Measurements from ENCODE around the gene AARS2.

Gene AARS2

DNA sequence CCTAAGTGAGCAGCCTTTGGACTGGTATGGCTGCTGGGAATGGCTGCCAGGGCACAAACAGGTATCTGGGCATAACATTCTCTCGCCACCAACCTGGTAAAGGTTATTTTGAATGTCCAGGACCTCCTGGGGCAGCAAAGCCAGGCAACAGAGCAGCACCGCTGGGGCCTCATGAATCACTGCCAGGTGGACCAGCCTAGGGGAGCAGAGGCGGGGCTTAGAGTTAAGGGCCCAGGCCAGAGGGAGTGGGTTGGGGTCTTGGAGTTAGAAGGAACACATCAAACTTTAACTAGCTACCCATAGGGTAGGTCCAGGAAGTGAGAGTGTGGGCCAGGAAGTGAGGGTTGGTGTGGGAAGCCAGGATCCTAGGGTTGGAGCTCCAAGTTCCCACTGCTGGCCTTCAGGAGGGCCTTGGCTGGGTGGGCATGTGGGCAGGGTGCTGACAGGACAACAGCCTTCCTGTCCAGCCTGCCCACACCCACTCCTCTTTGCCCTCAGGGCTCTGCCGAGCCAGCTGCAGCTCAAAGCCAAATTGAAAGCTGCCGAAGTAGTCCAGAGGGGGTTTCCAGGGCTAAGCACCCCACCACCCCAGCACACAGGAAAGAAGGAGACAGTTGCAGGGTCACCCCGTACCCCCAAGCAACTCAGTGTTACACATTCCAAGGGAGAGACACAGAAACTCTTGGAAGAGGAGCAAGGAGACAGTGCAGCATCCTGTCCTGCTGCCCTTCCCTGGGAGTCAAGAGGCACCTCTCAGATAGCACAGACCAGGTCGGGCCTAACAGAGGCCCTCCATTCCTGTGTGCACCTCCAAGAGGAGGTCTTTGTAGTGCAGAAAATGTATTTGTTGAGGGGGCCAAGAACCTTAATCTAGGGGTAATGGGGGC, 50.4 kb downstream of the AARS2 start:
- no peak for DNase-seq (ENCODE audit: low read depth)

DNA sequence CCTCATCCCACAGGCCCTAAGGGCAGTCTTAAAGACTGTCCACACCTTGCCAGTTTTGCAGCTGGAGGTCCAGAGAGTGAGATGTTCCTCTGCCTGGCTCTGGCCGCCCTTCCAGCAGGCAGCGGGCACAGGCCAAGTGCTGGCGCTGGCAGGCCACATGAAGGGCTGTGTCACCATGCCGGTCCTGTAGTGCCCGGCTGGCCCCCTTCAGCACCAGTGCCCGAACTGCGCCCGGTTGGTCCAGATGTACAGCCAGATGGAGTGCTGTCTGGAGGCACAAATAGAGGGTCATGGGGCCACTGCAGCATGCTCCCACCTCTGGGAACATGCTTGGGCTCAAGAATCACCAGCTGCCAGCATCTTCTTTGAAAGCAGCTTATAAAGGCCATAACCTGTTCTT, 51.6 kb downstream of the AARS2 start:
- DNase-seq (ENCODE audit: low read depth) = no peak

DNA sequence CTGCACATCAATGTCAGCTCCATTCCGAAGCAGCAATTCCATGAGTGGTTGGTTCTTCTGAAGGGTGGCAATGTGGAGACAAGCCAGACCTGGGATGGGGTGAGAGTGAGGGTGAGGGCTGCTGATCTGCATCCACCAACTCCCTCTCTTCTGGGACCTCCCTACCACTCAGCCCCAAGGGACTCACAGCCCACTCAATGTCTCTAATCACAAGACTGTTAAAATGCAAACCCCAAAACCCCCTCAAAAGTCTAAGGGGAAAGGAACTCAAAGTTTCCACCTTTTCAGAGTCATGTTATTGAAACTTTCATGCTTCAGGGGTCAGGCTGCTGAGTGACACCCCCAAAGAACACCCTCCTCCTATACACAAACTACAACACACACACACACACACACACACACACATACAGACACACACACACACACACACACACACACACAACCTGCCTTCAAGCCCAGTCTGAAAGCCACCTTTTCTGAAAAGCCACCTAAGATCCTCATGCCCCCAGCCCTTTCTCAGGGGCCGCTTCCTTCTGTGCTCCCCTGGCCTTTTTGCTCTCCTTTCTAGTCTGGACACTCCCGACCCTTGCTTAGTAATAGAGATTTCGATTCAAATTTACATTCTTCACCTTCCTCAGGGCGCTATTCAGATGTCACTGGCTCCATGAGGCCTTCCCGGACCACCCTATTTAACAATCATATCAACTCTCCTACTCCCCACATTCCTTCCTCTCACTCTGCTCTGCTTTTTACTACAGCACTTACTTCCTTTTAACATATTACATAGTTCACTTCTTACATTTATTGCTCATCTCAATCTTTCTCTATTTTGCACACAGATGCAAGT, 52.5 kb downstream of the AARS2 start:
- no peak for DNase-seq (ENCODE audit: low read depth)

DNA sequence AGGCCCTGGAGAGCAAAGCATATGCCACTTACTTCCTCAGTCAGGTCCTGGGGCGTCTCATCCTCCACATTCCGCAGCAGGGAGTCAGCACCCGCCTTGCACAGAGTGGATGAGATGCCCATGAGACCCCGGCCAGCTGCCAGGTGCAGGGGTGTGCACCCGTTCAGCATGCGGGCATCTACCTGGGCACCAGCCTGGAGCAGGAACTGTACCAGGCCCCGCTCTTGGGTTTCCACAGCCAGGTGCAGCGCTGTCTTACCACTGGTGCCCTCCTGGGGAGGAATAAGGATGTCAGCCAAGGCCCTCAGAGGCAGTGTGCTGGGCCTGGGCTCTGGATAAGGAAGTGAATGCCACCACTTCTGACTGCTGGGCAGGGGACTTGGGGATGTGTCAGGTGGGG, 53.1 kb downstream of the AARS2 start:
- no peak for DNase-seq (ENCODE audit: low read depth)

DNA sequence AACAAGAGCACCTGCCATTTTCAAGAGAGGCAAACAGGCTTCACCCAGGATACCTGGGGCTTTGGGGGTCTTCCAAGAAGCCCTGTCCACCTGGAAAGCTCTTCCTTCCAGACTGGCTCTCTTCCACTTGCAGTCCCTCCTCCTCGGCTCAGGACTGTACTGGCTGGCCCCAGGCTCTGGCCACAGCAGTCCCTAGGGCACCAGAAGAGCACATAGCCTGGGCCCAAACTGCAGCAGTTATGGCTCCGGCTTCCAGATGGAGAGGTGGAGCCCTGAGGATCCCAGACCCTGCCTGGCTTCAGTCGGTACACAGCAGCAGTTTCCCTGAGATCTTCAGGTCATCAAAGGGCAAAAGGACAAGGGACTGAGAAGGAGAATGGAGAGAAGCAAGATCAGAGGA, 54.2 kb downstream of the AARS2 start:
- DNase-seq (ENCODE audit: low read depth) = no peak

DNA sequence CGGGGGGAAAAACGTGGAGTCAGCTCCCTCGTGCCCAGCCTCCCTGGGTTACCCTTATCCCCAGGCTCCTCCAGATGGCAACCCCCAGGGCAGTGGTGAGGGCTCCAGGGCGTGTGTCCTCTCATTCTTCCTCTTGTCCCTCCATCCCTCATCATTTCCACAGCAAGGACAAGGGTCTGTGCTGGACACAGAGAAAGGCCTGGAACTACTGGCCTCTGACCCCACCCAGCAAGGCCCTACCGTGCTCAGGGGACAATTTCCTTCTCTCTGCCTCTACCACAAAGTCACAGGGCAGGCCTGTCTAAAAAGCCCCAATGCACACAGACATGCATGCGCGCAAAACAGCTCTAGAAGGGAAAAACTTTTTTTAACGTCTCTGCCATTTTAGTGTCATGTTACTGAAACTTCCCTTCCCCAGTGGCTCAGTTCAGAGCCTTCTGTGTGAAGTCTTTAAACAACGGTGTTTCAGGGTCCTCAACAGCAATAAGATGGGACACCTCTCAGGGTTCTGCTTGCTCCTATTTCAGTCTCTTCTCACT, 54.8 kb downstream of the AARS2 start:
- no peak for DNase-seq (ENCODE audit: low read depth)

DNA sequence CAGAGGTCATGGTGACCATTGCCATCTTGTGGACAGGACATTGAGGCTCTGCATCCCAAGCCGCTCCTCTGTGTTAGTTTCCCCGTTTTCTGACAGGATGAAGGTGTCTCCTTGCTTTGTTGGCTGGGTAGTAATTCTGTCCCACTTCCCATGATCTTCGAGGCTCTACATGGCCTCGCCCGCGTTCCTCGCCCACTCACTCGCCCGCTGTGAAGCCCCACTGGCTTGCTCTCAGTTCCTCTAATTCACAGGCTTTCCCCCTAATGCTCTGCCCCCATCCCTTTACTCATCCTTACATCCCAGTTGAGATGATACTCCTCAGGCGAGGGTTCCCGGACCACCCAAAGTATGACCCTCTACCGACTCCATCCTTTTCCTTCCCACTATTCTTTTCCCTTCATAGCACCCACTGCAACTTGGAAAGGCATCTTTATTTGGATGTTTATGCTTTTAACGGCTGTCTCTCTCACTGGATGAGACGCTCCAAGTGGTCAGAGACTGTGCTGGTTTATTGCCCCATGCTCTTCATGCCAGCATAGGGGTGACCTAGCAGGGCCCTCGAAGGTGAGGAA, 55.3 kb downstream of the AARS2 start:
- no peak for DNase-seq (ENCODE audit: low read depth)

DNA sequence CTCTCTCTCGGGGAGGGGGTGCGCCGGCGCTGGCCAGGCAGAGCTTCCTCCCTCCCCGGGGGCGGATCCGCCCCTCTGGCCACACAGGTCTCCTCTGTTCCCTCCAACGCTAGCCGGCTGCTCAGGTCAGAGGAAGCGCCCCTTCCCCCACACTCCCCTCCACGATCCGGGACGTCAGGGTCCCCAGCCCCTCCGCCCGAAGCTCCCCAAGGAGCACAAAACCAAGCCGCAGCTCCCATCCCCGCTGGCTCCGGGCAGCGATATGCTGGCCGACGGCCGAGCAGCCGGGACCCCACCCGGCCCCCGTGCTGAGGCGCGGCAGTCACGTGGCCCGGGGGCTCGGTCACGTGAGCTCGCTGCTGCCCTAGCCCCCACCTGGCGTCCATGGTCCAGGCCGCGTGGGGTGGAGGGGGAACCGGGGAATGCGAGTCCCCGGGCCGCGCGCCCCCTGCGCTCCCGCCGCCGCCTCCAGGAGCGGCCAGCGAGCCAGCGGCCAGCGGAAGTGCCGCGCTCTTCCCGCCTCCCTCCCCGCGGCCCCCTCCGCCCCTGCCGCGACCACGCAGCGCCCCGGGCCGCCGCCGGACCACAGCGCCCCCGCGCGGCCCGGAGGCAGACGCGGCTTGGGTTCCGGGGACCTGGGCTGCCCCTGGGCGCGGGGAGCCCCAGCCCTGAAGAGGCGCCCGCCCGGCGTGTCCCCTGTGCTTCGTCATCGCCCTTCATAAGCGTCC, 56.0 kb downstream of the AARS2 start, which contains the start of gene SLC35B2:
Gene SLC35B2 (minus strand): TSS at position 504 of the 728 bp plus-strand sequence. CDS start 118 bp downstream, at position 386.
- DNase-seq (ENCODE audit: low read depth) = peak; percentile 60

DNA sequence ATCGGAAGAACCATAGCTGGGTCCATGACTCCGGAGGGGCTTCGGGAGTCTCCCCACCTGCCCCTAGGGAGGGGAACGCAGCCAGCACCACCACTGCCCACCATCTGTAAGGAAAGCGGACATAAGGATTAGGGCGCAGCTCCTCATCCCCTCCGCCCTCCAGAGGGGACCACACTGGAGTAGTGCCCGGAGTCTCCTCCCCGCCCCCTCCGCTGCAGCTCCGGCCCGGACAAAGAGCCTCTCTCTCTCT, 56.4 kb downstream of the AARS2 start:
- DNase-seq (ENCODE audit: low read depth) = no peak

DNA sequence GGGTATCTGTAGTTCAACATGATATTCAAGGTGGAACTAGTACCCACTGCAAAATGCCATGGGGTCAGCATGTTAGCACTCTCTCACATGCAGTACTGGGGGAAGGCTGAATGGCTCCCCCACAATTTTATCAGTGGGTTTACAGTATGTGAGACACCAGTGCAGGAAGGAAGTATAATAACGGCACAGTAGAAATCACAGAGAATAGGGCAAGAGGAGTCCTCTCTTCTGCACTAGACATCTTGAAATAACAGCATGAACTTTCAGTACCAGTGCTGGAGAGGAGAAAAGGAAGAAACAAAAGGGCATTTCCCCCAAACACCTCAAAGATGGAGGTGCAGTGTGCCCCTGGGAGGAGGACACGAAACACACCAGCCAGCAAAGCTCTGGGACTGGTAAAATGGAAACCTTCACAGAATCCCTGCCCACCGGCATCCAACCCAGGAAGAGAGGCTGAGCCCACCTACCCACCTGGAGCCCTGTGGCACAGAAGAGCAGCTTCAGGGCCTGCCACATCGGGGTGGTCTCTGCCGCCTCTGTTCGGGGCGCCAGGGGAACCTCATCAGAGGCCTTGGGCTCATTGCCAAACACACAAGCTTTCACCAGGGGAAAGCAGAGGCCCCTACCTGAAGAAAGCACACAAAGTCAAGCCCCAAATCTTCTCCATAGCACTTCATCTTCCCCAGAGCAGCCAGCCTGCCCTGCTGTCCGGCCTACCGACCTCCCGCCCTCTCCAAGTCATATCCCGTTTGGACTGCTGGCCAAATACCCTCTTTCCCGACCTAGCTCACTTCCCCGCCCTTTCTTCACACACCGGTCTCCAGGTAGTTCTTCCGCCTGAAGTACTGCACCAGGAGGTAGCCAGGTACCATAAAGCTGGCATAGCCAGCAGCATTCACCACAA, 57.0 kb downstream of the AARS2 start:
- no peak for DNase-seq (ENCODE audit: low read depth)

DNA sequence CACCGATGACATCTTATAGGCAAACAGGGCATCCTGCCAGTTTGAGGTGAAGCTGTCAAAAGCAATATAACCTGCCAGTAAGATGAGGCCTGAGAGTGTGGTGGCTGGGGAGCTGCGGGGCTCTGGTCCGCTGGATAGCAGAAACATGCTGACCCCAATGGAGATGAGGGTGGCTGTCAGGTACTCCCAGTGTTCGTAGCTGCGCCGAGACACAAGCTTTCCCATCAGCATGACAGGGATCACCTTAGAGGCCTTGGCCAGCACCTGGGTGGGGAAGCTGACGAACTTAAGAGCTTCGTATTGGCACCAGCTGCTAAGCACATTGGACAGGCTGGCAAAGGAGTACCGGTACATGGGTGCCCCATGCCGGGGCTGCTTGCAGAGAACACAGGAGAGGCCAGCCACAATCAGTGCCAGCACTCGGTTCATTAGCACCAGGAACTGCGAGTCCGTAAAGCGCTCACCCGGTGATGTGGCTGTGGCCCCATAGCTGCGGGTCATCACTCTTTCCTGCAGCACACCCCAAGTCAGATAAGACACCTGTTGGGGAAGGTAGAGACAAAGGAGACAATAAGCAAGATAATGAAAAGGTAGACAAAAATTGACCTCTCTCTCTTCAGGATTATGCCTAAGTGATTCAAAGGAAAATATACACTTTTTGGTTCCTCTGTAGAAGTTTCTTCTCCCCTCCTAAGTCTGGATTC, 57.9 kb downstream of the AARS2 start:
- DNase-seq (ENCODE audit: low read depth) = no peak

DNA sequence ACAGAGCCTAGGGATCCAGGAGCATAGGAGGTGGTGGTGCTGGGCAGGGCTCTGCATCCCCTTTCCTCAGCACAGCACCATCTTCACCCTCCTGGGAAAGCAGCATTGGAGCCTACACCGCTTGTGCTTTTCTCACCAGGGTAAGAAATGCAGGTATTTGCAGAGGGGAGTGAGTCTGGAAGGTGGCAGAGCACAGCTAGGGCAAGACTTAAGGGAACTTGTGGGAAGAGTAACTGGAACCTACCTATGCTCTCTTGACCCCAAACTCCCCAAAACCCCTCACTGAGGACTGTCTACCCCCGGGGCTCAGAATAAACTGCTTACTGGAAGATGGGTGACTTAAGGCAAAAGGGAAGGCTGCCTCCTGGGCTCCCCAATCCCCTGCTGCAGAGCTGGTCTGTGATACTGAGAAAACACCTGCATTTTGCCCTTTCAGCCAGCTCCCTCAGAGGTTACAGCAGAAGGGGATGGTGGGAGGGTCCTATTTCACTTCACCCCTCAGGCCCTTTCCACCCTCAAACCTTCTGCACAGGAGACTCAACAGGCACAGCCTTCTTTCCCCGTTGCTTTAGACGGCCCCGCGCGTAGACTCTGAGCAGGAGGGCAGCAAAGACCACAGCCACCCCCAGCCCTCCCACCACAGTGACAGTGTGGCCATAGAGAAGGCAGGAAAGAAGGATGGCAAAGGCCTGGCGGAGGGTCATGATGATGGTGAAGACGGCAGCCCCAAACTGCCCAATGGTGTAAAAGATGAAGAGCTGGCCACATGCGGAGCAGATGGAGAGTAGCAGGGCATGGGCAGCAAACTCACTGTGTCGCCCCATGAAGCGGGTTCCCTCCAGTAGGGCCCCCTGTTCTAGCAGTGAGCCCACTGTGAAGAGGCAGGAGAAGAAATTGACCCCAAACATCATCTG, 58.7 kb downstream of the AARS2 start:
- DNase-seq (ENCODE audit: low read depth) = no peak

DNA sequence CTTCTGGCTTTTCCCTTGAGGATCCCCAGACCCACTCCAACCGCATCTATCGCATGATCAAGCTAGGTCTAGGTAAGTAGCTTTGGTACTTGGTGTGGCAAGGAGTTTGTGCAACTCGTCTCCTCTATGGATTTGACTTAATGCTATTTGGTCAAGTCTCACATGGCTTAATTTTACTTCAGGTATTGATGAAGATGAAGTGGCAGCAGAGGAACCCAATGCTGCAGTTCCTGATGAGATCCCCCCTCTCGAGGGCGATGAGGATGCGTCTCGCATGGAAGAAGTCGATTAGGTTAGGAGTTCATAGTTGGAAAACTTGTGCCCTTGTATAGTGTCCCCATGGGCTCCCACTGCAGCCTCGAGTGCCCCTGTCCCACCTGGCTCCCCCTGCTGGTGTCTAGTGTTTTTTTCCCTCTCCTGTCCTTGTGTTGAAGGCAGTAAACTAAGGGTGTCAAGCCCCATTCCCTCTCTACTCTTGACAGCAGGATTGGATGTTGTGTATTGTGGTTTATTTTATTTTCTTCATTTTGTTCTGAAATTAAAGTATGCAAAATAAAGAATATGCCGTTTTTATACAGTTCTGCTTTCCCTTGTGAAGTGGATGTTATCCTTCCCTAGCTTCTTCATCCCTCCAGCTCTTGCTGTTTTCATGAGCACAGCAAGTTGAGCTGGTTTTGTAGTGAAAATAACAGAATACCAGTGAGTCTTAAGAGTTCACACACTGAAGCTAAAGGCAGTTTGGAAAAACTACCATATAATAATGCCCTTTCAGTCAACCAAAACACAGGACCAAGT, 59.6 kb downstream of the AARS2 start:
- no peak for DNase-seq (ENCODE audit: low read depth)

DNA sequence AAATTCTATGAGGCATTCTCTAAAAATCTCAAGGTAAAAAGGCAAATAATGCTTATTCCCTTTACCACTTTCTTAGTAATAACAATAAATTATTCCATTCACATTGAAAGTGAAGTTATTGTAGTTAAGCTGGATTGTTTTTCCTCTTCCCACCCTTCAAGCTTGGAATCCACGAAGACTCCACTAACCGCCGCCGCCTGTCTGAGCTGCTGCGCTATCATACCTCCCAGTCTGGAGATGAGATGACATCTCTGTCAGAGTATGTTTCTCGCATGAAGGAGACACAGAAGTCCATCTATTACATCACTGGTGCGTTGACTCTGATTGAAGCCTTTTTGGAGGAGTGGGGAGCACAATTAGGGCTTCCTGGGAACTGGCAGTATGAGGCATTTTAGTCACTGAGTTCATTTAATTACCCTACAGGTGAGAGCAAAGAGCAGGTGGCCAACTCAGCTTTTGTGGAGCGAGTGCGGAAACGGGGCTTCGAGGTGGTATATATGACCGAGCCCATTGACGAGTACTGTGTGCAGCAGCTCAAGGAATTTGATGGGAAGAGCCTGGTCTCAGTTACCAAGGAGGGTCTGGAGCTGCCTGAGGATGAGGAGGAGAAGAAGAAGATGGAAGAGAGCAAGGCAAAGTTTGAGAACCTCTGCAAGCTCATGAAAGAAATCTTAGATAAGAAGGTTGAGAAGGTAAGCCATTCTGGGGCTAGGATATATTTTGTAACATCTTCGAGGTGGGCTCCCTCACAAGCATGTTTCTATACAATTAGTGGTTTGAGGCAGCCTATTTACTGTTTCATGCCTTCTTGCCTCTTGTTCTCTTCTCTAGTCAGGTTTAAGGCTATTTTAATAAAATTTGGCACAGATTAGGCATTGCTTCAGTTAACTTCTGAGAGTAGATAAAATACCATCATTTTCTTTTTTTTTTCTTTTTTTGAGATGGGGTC, 61.3 kb downstream of the AARS2 start:
- no peak for DNase-seq (ENCODE audit: low read depth)

DNA sequence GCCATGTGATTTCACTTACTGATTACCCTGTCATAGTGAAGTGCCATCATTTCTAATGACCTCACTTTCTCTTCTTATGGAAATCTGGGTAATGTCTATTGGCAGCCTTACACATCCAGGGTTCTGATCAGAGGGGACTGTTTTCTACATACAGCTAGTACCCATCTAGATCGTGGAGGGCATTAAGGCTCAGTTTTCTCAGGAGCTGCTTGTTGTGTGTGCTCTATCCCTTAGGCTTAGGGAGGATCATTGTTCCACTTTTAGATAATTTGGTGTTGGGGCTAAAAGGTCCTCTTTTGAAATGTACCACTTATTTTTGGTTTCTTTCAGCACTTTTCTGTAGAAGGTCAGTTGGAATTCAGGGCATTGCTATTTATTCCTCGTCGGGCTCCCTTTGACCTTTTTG, 62.4 kb downstream of the AARS2 start:
- DNase-seq (ENCODE audit: low read depth) = no peak

DNA sequence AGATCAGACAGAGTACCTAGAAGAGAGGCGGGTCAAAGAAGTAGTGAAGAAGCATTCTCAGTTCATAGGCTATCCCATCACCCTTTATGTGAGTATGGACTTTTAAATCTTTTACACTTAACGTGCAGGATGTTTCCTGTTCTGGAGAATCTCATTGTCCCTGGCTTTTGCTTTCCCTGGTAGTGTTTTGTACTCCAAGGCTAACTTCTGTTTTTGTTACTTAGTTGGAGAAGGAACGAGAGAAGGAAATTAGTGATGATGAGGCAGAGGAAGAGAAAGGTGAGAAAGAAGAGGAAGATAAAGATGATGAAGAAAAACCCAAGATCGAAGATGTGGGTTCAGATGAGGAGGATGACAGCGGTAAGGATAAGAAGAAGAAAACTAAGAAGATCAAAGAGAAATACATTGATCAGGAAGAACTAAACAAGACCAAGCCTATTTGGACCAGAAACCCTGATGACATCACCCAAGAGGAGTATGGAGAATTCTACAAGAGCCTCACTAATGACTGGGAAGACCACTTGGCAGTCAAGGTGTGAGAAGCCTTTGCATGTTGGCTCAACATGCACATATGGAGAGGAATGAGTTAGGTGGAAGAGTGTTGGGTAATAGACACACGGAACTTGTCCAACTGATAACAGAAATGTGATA, 63.0 kb downstream of the AARS2 start:
- no peak for DNase-seq (ENCODE audit: low read depth)

Data from activated T-helper 1 cell treated with Interleukin-2 at 50 U/mL for 16 hours (primary cell).